Hypothalamus (tissue), 51 donors: Measurements from ENCODE around the gene P4HB.

Experiments used
- DNase-seq, 51 donors: peaks; one replicate each; lab custom pipeline; 2025; lab: John Stamatoyannopoulos, UW

The P4HB gene

DNA sequence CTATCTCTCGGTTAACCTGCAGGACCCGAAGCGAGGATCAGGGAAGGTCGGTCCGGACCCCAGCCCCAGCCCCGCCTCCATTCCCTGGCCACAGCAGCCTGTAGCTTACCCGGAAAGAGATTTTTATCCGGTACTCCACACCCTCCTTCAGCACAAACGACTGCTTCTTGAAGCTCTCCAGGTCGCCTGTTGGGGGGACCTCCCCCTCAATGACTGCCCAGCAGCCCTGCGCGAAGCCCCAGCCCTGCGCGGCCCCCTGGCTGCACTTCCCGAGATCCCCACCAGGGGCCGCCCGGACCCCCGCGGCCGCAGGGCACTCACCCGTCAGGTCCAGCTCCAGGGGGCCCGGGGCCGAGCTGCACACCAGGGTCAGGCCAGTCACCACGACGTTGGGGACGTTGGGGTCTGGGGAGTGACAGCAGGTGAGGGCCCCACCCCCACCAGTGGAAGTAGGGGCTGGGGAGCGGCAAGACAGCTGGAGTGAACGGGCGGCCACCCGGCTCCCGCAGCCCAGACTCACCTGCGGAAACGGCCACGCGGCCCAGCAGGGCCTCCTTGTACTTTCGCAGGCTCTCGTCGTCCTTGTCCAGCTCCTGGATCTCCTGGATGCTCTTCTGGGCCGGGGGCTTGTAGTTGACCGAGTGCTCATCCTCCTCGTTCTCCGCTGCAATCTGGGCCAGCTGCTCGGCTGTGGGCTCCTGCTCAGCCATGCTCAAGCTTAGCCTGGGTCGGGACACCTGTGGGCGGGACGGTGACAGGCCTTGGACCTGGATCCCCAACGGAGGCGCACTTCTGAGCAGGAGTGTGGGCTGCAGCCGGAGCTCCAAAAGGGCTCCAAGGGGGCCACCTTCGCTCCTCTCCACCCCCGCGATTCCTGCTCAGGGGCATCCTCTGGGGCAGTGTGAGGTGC is 9.1 kb upstream of the P4HB start:
- DNase-seq: peak in 6 of 51 donors; percentile 13 to 34 (median 25)

DNA sequence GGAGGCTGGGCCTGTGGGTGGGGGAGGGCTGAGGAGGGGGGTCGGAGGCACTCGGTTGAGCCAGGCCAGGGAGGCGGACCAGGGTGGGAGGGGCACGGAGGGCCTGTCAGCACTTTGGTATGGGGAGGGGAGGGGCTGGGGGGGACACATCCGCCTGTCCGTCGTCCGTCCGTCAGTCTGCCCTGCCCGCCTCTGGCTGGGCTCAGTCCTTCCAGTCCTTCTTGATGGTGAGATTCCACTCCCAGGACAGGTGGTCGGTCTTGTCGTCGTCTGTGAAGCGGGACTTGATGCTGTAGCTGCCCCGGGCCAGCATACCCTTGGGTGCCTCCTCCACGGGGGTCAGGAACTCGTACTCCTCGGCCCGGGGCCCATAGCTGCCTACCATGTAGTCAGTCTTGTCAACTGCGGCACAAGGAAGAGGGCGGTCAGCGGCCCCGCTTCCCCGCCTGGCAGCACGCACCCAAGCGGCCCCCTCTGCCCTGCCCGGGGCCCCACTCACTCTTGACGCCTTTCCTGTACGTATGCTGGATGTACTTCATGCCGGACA is 8.4 kb upstream of the P4HB start:
- DNase-seq: no peak

DNA sequence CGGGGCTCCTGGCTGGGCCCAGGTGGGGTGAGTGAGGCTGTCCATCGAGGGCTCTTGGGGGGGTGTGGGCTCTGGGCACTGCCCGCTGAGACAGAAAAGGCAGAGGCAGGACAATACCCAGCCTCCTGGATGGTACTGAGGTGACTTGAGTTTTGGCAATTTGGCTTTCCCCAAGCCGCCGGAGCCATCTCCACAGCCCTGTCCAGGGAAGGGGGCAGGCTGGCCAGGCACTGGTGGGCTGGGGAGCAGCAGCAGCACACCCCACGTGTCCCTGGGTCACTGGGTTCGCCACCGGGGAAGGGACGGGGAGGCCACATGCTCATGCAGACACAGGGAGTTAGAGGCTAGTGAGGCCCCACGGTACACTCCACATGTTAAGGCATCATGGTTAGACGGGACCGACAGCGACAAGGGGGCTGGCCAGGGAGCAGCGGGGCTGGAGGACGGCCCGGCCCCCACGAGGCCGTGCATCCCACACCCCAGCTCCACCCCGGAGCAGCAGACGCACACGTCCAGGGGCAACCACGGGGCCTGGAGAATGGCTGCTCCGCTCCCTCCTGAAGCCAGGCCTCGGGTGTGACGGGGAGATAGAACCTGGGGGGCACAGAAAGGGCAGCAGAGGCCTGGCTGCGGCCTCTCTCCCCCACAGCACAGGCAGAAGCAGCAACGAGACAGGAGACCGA is 7.8 kb upstream of the P4HB start:
- no peak for DNase-seq

DNA sequence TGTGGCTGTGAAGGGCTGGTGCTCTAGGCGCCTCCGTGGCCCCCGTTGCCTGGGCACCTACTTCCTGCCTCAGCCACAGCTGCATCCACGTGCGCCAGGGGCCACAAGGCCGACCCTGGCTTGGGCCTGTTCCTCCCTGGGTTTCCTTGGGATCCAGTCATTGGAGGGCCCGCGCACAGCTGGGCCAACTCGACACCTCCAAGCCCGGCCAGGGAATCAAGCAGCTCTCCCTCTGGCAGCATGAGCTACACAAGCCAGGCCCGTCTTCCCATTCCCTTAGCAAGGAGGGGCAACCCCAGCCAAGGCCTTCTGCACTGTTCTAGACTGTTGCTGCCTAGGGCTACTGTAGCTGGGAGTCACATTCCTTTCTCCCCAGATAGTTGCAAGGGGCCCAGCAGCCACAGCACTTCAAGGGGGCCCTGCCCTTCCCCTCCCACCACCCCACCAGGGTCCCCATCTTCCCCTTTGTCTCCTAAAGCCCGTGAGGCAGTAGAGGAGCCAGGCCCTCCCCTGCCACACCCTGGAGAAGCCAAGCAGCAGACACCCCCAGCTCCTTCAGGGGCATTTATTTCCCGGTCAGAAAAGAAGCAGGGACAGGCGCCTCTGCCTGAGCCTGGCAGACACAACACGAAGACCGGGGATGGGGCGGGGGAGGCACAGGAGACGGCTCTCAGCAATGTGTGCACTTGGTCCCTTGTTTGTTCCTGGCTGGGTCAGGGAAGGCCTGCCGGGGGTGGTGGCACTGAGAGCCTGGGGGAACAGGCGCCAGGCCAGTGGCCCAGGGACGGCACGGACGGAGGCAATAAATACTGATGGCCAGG is 7.0 kb upstream of the P4HB start:
- DNase-seq: no peak

DNA sequence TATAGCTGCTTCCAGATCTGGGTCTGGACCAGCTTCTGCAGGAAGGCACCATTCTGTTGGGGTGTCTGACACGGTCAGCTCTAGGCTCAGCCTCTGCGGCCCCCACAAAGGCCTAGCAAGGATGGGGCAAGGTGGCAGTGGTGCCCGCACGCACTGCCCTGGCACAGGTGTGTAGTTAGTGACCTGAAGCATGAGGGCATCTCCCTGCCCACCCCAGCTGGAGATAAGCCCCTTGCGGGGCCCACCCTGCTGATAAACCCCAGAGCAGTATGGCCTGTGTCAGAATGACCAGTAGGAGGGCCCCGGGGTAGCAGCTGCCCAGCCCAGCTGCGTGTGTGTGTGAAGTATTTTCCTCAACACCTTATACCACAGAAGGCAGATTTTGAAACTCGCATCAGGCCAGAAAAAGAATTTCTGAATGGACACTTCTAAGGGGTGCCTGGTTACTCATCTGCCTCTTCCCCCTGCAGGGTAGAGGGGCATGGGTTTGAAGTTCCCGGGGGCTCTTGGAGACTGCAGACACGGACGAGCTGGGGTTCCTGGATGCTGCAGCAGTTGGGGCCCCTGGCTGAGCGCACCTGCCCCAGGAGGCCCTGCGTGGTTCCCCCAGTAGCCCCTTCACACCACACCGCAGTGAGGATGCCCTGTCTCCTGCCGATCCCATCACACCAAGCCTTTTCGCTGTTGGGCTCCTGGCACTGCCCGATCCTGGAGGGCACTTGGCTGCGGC is 6.3 kb upstream of the P4HB start:
- no peak for DNase-seq

DNA sequence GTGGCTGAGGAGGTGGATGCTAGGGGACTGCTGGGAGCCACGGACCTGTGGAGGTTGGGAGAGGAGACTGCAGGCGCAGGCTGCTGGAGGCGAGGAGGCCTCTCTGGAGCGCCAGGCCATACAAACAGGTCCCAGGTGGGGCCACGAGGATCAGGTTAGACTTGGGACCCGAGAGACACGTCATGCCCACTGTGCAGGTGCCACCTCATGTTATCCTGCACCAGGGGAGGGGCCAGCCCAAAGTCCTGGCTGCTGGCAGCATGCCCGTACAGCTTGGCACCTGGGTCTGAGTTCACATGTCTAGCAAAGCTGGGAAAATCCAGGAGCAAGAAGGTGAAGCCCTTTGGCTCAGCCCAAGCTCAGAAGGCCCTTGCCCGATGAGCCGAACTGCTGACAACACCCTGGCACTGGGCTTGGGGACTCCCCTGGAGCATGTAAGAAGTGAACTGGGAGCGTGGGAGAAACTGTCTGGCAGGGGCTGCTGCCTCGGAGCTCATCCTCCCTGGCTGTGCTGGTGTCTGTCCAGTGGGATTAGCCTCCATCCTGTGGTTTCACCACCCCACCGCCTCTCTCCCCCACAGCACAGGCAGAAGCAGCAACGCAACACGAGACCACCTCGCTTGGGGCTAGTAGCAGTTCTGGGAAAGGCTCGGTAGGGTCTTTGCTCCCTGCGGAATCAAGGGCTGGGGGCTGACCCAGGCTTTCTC is 5.6 kb upstream of the P4HB start:
- DNase-seq: no peak

DNA sequence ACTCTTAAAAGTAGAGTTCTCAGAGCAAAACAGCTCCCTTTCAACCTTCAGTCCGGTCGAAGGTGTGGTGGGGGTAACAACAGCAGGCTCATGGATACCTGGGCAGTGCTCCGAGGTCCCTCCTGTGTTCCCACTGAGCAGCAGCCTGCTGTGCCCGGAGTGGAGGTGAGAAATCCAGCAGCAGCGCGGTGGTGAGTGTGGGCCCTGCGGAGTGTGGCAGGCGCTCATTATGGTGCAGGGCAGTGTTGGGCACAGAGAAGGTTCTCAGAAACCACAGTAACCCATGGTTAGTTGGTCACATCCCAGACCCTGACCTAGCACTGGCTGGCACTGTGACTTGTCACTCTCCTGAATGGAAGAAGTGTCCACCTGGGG is 5.0 kb upstream of the P4HB start:
- DNase-seq: no peak

DNA sequence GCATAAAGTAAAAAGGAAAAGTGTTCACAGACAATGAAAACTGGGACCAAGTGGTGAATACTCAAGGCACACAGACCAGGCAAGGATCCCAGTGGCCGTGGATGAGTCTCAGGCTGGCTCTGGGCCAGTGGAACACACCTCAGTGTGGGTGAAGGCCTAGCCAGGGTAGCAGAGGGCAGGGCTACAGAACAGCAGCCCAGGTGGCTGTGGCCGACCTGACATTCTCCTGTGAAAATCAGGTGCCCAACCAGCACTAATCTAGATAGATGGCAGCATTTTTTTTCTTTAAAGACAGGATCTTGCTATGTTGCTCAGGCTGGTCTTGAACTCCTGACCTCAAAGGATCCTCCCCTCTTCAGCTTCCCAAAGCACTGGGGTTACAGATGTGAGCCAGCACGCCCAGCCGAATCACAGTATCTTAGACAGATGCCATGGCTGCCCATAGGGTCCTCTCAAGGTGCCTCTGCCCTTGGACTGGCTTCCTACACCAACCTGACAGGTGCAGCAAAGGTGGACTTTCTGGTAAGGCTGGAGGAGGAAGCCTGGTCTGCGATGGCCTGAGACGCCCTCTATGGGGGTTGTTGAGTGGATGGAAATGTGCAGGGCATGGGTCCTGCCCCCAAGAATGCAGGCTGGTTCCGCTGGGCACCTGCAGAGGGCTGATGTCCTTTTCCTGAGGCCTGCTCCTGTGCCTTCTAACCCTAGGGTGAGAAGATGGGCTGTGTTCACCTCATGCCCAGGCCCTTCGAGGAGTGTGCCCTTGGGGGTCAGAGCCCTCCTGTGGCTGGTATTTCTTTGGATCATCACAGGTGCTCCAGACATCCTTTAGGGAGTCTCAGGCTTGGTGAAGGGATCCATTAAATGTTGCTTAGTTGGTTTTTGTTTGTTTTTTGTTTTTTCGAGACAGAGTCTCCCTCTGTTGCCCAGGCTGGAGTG is 3.8 kb upstream of the P4HB start:
- no peak for DNase-seq

DNA sequence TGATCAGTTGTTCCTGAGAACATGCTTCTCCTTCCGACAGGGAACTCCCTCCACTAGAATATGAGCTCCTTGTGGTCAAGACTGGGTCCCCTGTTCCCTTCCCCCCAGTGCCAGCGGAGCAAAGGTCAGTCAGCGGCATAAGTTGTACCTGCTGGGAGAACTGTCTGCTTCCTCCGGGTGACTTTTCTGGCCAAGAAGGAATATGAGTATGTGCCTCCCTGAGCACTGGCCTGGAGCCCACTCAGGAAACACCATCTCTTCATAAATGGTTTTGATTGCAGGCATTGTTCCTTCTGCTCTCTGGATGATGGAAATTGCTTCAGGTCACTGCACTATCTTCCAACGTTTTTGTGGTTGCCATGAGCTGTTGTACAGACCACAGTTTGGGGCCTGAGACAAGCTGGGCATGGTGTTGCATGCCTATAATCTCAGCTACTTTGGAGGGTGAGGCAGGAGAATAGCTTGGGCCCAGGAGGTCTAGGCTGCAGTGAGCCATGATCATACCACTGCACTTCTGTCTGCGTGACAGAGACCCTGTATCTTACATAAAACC is 2.9 kb upstream of the P4HB start:
- DNase-seq: no peak

DNA sequence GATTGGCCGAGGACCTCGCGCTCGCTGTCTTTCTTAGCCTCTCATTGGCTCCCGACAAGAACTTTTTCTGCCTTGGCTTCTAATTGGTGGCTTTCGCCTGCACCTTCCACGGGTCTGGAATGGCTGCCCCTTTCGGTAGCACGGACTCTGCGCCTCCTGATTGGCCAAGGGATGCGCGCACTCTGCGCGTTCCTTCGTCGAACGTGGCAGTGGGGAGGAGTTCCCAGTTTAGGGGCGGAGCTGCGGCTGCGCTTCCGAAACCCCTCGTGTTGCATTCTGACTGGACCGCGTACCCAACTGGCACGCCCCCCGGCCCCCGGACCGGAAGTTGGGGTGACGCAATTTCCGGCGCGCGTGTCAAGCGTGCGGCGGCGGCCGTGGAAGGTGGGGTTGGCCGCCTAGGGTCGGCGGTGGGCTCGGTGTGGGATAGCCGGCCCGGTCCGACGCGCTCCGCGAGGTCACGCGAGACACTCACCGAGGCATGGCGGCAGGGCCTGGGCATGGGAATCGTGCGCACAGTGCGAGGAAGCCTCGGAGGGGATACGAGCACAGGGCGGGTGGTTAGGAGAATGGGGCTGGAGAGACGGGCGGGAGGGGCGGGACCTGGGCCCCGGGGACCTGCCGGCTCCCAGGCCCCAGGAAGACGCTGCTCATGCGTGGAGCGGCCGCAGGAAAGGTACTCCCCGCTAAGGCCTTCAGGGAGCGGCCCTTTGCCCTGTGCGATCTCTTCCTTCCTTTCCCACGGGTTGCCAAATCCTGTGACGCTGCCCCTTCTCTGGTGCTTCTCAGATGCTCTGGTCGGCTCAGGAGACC is 627 bp upstream of the P4HB start:
- peak; percentile 90 to 100 (median 99) for DNase-seq

DNA sequence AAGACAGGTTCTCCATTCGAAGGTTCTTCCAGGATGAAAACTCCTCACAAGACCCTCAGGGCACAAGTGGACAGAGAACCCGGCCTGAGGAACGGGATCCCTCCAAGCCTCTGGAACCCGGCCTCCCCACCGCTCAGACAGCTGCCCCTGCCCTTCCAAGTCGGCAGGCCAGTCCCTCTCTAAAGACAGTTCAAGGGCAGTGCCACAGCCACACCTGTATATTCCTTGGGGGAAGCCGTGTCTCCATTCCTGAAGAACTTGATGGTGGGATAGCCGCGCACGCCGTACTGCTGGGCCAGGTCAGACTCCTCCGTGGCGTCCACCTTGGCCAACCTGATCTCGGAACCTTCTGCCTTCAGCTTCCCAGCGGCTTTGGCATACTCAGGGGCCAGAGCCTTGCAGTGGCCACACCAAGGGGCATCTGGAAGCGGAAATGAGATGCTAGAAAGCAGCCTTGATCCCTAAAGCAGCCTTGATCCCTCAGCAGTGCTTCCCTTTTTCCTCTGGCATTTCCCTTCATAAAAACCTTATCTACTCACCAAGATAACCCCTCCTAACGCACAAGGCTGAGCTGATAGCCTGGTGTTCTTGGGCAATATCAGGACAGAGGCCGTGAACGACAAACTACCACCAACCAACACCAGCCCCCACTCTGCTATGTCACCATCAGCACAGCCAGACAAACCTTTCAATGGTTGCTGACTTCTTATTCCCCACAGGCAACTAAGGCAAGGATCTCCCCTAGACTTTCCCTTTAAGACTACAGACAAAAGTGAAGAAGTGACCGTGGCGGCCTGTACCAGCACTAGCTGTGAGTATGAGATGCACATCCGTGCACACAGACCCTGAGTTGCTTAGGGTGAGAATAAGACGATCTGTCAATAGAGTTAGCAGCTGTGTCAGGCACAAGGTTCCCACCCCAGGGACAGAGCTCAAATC is 1.1 kb downstream of the P4HB start:
- DNase-seq: no peak

DNA sequence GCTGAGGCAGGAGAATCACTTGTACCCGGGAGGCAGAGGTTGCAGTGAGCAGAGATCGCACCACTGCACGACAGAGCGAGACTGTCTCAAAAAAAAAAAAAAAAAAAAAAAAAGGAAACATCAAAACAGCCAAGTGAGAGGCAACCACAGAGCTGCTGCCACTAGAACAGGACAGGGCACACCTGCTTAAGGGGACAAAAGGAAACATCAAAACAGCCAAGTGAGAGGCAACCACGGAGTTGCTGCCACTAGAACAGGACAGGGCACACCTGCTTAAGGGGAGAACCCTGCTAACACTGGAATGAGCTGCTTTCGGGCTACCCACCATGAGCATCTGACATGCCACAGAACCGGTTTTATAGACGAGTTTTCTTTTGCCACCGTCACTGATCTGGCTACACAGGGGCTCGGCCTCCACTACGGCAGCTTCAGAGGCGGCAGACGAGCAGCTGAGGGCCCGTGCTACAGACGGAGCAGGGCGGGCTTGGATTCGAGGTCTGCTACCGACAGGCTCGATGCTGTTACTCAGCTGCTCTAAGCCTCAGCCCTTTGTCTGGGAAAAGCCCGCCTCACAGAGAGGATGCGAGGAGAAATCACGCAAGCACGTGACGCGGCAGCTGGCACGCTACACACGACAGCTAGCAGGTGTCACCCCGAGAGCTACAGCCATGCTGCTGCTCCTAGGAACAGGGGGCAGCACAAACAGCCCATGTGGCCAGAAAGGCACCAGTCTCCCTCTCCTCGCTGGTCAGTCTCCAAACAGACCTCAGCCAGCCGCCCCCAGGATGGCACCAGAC is 2.0 kb downstream of the P4HB start:
- DNase-seq: no peak

DNA sequence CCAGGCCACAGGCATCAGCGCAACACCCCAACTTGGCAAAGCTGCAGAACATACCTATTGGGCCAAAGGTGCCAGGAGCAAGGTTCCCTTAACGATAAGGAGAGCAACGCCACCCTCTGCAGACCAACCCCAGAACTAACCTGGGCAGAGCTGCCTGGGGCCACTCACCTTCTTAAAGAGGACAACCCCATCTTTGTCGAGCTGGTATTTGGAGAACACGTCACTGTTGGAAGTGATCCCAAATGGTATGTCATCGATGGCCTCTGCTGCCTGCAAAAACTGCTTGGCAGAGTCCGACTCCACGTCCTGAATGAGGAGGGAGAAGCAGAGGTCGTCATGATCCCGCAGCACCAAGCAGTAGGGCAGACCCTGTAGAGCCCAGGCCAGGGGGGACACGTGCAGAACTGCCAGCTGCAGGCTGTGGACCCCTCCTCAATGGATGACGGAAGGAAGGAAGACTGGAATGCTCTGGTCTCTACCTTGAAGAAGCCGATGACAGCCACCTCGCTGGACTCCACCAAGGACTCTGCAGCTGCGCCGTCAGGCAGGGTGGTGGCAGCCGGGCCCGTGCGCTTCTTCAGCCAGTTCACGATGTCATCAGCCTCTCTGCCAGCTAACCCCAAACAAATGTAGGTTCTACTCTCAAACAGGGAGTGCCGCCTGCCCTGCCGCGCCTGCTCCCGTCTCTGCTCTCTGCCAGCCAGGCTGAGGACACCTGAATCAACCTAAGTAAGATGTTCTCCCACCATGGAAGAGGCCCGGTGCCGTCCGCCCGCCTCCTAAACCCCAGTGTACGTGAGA is 5.2 kb downstream of the P4HB start:
- no peak for DNase-seq

DNA sequence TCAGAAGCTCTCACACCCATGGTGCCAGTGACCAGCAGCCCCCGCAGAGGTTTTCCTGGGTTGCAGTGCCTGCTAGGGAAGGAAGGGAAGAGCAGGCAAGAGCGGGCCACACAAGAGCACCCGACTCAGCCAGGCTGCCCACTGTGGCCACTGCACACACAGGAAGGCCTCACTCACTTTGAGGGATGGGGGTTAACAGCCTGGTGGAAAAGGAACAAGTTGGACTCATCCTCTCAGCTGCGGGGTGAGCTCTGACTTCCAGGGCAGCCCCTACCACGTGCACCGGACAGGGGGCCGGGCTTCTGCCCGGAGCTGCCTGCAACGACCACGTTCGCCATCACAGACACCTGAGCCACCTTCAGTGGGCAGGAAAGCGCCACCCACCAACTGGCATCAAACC is 8.1 kb downstream of the P4HB start:
- no peak for DNase-seq

DNA sequence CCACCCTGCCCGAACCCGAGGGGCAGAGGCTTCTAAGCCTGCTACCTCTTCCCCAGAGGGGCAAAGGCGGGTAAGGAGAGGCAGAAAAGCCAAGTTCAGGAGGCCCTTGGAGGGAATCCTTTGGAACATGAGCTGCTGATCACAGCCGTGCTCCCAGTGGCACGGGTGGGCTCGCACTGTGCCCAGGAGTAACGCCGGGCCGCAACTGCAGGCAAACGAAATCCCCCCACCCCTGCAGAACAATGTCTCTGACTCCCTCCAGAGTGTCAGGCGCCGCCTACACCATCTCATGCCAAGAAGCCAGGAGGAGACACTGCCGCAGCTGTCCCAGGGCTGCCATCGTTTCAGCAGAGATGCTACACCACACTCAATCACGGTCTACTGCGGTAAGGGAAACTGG is 8.9 kb downstream of the P4HB start:
- no peak for DNase-seq
